ENCODE measurements around the gene AQP2. TPM values are rescaled to one million over a fixed set of nuclear protein-coding genes. Genes with fewer than 3 reads are reported as not detected.
"Not testable (repeated sequence)": the region's sequence is repeated elsewhere in the genome, so short reads cannot be mapped to it uniquely, and the experiment has no call there.

The AQP2 gene
- total RNA-seq, 1 experiment from 2014 or later = not detected

GRCh38 chr12:49984476-49985359, 34.2 kb downstream of the AQP2 start:
- no peak for DNase-seq (ENCODE audit: extremely low read depth, low read depth)

GRCh38 chr12:49985981-49986380, 35.4 kb downstream of the AQP2 start:
- DNase-seq (ENCODE audit: extremely low read depth, low read depth) = no peak

DNA sequence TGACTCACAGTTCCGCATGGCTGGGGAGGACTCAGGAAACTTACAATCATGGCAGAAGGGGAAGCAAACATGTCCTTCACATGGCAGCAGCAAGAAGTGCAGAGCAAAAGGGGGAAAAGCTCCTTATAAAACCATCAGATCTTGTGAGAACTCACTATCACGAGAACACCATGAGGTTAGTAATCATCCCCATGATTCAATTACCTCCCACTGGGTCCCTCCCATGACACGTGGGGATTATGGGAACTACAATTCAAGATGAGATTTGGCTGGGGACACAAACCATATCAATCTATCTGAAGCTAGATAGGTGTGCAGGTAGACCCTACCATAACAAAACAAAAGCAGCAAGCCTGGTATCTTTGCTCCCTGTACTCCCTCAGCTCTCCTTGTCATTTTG, 35.9 kb downstream of the AQP2 start:
- not testable (repeated sequence) for DNase-seq (ENCODE audit: extremely low read depth, low read depth)

DNA sequence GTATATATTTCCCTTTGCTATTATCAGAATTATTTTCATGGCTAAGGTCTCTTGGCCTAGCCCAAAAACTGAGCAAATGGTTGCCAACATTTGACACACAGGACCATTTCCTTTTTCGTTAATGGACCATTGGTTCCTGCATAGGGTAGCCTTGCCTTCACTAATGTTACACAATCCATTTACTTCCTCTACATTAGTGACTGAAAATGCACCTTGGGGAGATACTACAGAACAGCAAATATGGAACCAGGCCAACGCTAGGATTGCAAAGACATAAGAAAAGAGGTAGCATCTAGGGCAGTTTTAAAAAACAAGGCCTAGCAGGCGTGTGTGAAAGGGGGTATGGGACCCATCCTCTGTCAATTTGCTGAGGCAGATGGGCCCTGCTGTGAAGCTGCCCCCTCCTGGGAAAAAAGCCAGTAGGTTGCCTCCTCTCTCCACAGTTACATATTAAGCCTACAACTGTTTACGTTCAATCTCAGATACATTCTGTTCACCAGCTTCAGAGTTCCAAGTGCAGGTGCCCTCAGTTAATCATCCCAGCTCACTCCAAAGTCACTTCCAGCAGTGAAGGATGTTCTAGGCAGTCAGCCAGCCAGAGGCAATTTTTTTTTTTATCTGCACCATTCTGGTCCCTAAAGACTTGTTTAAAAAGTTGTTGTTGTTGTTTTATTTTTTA, 37.2 kb downstream of the AQP2 start:
- DNase-seq (ENCODE audit: extremely low read depth, low read depth) = no peak

DNA sequence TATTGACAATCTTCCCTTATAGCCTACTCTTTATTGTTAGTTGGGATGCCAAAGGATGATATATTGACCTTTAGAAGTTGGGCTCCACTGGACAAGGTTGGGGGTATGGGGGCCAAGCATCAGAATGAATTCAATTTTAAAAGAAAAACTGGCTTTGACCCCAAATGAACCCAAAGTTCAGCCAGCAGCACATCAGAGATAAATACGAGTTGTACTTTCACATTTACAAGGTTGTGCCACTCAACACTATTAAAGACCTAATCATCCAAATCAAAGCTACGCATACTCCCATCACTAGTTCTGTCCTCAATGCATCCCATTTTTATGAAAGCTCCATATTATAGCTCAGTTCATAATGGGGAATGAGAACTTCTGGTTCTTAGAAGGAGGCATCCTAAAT, 38.9 kb downstream of the AQP2 start:
- not testable (repeated sequence) for DNase-seq (ENCODE audit: extremely low read depth, low read depth)

DNA sequence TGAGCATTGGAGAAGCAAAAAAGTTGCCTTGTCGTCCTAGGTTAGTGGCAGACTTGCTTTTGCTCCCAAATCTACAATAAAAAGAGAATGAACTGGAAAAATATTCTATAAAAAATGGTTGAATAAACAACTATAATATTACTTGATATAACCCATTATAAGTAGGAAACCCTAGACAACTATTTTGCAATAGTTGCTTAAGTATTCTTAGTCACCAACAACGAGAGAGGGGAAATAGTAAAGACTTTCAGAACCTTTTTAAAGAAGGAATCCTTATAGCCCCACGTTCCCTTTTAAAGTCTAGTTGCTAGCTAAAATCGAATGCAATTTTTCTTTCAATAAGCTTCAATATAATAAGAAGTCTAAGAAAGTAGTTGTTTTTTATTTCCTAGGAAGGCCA, 39.7 kb downstream of the AQP2 start:
- no peak for DNase-seq (ENCODE audit: extremely low read depth, low read depth)

DNA sequence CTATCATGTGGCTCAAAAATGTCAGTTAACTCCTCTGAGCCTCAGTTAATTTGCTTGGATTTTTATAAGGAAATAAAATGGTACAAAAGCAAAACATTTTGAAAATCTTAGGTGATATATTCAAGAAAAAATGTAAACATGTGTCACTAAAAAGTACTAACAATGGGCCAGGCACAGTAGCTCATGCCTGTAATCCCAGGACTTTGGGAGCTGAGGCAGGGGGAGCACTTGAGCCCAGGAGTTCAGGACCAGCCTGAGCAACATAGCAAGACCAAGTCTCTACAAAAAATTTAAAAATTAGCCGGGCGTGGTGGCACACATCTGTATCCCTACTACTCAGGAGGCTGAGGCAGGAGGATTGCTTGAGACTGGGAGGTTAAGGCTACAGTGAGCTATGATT, 47.9 kb downstream of the AQP2 start:
- DNase-seq (ENCODE audit: extremely low read depth, low read depth) = no peak

DNA sequence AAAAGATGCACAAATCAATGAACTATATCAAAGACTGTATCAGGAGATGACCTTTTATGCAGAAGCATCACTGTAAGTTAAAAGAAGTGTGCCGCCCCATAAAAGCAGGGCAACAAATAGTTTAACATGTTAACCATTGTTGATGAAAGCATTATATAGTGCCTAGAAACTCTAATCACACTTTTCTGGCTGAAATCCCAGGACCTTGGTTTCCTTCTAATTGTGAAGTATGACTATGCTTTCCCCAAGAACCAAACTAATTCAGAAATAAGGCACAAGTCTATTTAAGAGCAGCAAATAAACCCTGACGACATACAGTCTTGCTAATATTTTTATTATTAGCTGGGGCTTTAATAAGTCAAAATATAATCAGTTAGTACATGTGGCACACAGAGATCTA, 53.1 kb downstream of the AQP2 start:
- no peak for DNase-seq (ENCODE audit: extremely low read depth, low read depth)

DNA sequence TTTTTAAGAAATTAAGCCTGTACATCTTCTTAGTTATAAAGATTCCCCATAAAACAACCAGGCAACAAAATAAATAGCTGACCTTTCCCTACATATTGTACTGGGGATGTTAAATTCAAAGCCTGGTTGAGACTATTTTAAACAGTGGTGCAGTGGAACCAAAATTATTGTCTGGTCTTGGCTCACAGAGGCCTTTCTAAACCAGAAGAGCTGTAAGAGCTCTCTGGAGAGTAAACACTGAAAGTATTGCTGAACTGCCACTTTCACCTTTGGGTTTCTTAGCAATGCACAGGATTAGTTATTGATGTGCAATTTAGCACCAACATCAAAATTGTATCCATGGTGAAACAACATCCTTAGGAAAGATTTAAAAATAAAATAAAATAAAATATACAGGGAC, 54.2 kb downstream of the AQP2 start:
- no peak for DNase-seq (ENCODE audit: extremely low read depth, low read depth)

DNA sequence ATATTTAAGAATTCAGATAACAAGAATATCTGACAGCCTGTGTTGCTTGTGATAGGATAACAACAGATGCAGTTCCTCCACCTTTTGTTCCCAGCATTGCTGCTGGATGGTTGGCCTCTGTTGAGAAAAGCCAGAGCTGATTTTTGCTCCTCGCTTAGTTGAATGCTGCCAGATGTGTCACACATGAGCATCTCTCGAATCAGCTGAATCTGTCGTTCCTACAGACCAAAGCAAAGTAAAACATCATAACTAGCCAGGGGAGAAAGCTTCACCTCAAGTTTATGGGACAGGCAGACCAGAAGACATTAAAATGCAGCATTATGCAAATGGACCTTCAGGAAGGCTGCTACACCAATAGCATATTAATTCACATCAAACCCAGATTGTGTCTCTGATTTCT, 54.6 kb downstream of the AQP2 start:
- no peak for DNase-seq (ENCODE audit: extremely low read depth, low read depth)

DNA sequence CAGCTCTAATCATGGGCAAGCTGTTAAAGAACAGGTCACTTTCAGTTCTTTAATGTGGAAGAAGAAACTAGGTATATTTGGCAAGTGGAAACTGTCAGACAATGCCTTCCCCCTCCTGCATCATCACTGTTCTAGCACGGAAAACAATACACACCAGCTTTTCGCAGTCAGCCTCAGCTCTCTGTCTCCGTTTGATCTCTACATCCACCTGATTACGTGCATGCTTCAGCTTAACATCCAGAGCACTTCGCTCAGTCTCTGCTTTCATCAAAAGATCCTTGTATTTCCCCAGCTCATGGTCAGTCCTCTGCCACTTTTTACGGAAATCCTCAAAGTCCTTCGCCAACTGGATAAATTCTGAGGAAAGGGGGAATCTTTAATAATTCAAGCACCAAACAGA, 55.7 kb downstream of the AQP2 start:
- DNase-seq (ENCODE audit: extremely low read depth, low read depth) = no peak

DNA sequence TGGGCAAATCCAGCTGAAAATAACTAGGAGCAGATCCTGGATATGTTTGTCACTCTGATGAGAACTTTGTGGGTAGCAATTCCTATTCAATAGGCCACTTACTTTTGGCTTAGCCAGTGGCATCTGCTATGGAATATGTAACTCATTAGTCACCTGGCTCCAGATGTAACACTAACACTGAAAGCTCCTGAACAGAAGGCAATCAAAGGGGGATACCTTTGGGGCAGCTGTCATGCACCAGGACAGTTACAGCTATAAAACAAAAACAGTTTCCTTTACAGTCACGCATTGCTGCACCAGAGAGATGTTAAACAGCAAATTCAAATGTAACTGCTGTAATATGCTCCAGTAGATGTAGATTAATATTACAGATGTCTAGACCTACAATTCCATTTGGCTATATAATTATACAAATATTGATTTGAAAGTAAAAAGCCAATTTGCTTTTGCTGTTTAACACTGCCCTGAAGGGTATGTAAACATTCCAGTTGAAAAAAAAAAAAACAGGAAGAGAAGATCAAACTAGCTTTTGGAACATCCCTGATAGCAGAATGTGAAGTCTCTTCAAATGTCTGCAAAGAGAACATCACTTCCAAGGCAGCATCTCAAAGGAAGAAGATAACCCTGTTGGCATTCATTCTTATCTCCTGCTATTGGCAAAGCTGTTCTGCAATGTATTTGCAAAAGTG, 56.4 kb downstream of the AQP2 start:
- DNase-seq (ENCODE audit: extremely low read depth, low read depth) = no peak

Other genes with a start within 250 kb of the AQP2 start
- gene FMNL3, start 243.3 kb upstream of the AQP2 start, total RNA-seq (2014; rRNA removed; shearing (Covaris generic)) = 1.6 and 3.0 TPM in 2 replicates
- 642 and 659 TPM in 2 replicates for gene TMBIM6, start 209.2 kb upstream of the AQP2 start, total RNA-seq (2014; rRNA removed; shearing (Covaris generic))
- 7.2 and 7.5 TPM in 2 replicates for gene NCKAP5L, start 122.3 kb upstream of the AQP2 start, total RNA-seq (2014; rRNA removed; shearing (Covaris generic))
- gene BCDIN3D, start 107.6 kb upstream of the AQP2 start, total RNA-seq (2014; rRNA removed; shearing (Covaris generic)) = 8.5 and 9.1 TPM in 2 replicates
- 0.06 and 0.45 TPM in 2 replicates for gene FAIM2, start 46.8 kb upstream of the AQP2 start, total RNA-seq (2014; rRNA removed; shearing (Covaris generic))
- not detected in 2 replicates for gene AQP5, start 11.1 kb downstream of the AQP2 start, total RNA-seq (2014; rRNA removed; shearing (Covaris generic))
- gene AQP6, start 22.2 kb downstream of the AQP2 start, total RNA-seq (2014; rRNA removed; shearing (Covaris generic)) = 0.17 and 0.32 TPM in 2 replicates
- 77.2 and 90.6 TPM in 2 replicates for gene RACGAP1, start 74.8 kb downstream of the AQP2 start, total RNA-seq (2014; rRNA removed; shearing (Covaris generic))
- 4.7 and 6.0 TPM in 2 replicates for gene ASIC1, start 106.9 kb downstream of the AQP2 start, total RNA-seq (2014; rRNA removed; shearing (Covaris generic))
- 70.4 and 77.0 TPM in 2 replicates for gene SMARCD1, start 134.6 kb downstream of the AQP2 start, total RNA-seq (2014; rRNA removed; shearing (Covaris generic))
- gene GPD1, start 153.3 kb downstream of the AQP2 start, total RNA-seq (2014; rRNA removed; shearing (Covaris generic)) = 0.07 TPM in 1 of 2 replicates, not detected in the other
- gene COX14, start 161.5 kb downstream of the AQP2 start, total RNA-seq (2014; rRNA removed; shearing (Covaris generic)) = 40.8 and 53.7 TPM in 2 replicates
- 29.8 and 35.7 TPM in 2 replicates for gene CERS5, start 216.6 kb downstream of the AQP2 start, total RNA-seq (2014; rRNA removed; shearing (Covaris generic))

Measured in NCI-H460 (cell line).